ENCODE data around the gene AOPEP.

DNA sequence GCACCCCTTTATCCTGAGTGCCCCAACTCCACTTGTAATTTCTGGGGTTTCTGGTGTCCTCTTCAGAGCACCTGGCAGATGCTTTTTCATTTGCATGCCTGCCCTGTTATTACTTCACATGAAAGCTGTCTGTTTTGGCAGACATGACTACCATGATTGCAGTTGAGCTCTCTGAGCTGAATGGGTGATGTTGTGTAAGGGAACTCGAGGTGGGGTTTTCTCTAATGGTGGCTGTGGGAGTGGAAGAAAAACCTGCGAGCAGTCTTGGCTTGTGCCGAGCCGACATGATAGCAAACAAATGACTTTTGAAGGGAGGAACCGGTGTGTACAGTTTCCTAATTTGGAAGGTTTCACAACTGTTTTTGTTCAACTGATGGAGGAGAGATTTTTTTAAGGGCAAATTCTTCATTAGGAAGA is 196.2 kb downstream of the AOPEP start:
- TF ChIP-seq RAD21 (CRISPR knock-in tag; conservative IDR thresholded peaks at IDR 0.05 in 1 of 2, IDR thresholded peaks at IDR 0.05 in 1 of 2) (no peak), FOXM1 (IDR thresholded peaks at IDR 0.05; ENCODE audit: low read depth) (no peak), FOXM1 (CRISPR knock-in tag; IDR thresholded peaks at IDR 0.05; ENCODE audit: low read depth) (no peak), ZBED1 (IDR thresholded peaks at IDR 0.05) (no peak), BRCA1 (IDR thresholded peaks at IDR 0.05) (no peak), BRCA1 (CRISPR knock-in tag; IDR thresholded peaks at IDR 0.05) (no peak), EP300 (IDR thresholded peaks at IDR 0.05; ENCODE audit: low read length) (no peak), NFIC (IDR thresholded peaks at IDR 0.05) (no peak), ZNF133 (CRISPR knock-in tag; IDR thresholded peaks at IDR 0.05) (no peak), BACH1 (tag; IDR thresholded peaks at IDR 0.05) (no peak), ZBTB7A (IDR thresholded peaks at IDR 0.05; ENCODE audit: borderline replicate concordance, control insufficient read depth, low read depth, low read length) (no peak), POLR2AphosphoS5 (IDR thresholded peaks at IDR 0.05; ENCODE audit: control insufficient read depth, insufficient read depth, low read depth, low read length) (no peak), HNRNPH1 (optimal IDR thresholded peaks at IDR 0.05; ENCODE audit: low read depth, low read length) (no peak), ZFX (CRISPR knock-in tag; IDR thresholded peaks at IDR 0.05) (no peak)
- TF ChIP-seq, protein P1, sequence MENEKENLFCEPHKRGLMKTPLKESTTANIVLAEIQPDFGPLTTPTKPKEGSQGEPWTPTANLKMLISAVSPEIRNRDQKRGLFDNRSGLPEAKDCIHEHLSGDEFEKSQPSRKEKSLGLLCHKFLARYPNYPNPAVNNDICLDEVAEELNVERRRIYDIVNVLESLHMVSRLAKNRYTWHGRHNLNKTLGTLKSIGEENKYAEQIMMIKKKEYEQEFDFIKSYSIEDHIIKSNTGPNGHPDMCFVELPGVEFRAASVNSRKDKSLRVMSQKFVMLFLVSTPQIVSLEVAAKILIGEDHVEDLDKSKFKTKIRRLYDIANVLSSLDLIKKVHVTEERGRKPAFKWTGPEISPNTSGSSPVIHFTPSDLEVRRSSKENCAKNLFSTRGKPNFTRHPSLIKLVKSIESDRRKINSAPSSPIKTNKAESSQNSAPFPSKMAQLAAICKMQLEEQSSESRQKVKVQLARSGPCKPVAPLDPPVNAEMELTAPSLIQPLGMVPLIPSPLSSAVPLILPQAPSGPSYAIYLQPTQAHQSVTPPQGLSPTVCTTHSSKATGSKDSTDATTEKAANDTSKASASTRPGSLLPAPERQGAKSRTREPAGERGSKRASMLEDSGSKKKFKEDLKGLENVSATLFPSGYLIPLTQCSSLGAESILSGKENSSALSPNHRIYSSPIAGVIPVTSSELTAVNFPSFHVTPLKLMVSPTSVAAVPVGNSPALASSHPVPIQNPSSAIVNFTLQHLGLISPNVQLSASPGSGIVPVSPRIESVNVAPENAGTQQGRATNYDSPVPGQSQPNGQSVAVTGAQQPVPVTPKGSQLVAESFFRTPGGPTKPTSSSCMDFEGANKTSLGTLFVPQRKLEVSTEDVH (IDR thresholded peaks at IDR 0.05; ENCODE audit: low read depth, partially characterized antibody), result no peak
- TF ChIP-seq, protein P2, sequence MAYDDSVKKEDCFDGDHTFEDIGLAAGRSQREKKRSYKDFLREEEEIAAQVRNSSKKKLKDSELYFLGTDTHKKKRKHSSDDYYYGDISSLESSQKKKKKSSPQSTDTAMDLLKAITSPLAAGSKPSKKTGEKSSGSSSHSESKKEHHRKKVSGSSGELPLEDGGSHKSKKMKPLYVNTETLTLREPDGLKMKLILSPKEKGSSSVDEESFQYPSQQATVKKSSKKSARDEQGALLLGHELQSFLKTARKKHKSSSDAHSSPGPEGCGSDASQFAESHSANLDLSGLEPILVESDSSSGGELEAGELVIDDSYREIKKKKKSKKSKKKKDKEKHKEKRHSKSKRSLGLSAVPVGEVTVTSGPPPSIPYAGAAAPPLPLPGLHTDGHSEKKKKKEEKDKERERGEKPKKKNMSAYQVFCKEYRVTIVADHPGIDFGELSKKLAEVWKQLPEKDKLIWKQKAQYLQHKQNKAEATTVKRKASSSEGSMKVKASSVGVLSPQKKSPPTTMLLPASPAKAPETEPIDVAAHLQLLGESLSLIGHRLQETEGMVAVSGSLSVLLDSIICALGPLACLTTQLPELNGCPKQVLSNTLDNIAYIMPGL (CRISPR knock-in tag; IDR thresholded peaks at IDR 0.05), result no peak

All from K562 (cell line).